Astrocyte of the spinal cord (primary cell): ENCODE results near the gene PGAP3.

ENCODE experiments used
- DNase-seq: peaks from one replicate; pipeline ENCODE4 v3.0.0; 2011; ENCODE audit warnings: low read depth, low spot score
- H3K4me3 ChIP-seq: 2 replicates; pipeline ENCODE4 v1.5.1; 2011; ENCODE audit warnings: low read depth, mild to moderate bottlenecking, low read length, moderate library complexity
- in situ Hi-C: cut with HindIII; loops from 2 replicates; pipeline ENCODE4 v1.10.0; 2017; ENCODE audit warnings: low sequenced_read_pairs
- TF ChIP-seq, protein P1 (sequence below): IDR thresholded peaks from 2 replicates; pipeline ENCODE4 v1.5.1; 2012; ENCODE audit warnings: low read depth, mild to moderate bottlenecking, low read length, inconsistent platforms

The PGAP3 gene

DNA sequence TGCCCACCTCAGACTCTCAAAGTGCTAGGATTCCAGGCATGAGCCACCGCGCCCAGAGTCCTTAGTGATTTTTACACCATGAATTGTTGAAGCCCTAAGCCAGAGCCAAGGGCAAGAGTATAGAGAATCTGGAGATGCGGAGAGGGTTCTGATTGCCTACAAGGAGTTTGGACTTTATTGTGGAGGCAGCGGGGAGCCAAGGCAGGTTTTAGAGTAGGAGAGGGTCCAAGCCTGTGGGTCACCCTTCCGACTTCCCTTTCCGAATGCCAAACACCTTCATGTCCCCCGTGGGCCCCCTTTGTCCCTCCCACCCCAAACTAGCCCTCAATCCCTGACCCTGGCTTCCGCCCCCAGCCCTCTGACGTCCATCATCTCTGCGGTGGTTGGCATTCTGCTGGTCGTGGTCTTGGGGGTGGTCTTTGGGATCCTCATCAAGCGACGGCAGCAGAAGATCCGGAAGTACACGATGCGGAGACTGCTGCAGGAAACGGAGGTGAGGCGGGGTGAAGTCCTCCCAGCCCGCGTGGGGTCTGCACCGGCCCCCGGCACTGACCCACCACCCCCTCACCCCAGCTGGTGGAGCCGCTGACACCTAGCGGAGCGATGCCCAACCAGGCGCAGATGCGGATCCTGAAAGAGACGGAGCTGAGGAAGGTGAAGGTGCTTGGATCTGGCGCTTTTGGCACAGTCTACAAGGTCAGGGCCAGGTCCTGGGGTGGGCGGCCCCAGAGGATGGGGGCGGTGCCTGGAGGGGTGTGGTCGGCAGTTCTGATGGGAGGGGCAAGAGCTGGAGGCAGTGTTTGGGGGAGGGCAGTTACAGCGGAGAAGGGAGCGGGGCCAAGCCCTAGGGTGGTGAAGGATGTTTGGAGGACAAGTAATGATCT is 35.4 kb upstream of the PGAP3 start:
- no peak for DNase-seq
- TF ChIP-seq, protein P1, sequence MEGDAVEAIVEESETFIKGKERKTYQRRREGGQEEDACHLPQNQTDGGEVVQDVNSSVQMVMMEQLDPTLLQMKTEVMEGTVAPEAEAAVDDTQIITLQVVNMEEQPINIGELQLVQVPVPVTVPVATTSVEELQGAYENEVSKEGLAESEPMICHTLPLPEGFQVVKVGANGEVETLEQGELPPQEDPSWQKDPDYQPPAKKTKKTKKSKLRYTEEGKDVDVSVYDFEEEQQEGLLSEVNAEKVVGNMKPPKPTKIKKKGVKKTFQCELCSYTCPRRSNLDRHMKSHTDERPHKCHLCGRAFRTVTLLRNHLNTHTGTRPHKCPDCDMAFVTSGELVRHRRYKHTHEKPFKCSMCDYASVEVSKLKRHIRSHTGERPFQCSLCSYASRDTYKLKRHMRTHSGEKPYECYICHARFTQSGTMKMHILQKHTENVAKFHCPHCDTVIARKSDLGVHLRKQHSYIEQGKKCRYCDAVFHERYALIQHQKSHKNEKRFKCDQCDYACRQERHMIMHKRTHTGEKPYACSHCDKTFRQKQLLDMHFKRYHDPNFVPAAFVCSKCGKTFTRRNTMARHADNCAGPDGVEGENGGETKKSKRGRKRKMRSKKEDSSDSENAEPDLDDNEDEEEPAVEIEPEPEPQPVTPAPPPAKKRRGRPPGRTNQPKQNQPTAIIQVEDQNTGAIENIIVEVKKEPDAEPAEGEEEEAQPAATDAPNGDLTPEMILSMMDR, result no peak
- H3K4me3 ChIP-seq, result no peak overlapping the region
- in situ Hi-C loops, result no loop called here

DNA sequence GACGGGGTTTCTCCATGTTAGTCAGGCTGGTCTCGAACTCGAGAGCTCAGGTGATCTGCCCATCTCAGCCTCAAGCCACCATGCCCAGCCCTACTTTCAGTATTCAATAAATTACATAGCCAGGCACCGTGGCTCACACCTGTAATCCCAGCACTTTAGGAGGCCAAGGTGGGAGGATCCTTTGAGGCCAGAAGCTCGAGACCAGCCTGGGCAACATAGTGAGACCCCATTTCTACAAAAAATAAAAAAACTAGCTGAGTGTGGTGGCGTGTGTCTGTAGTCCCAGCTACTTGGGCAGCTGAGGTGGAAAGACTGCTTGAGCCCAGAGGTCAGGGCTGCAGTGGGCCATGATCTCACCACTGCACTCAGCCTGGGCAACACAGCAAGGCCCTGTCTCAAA is 34.2 kb upstream of the PGAP3 start:
- TF ChIP-seq, protein P1, result no peak
- H3K4me3 ChIP-seq, result no peak overlapping the region
- in situ Hi-C loops, result no loop called here
- DNase-seq, result no peak

DNA sequence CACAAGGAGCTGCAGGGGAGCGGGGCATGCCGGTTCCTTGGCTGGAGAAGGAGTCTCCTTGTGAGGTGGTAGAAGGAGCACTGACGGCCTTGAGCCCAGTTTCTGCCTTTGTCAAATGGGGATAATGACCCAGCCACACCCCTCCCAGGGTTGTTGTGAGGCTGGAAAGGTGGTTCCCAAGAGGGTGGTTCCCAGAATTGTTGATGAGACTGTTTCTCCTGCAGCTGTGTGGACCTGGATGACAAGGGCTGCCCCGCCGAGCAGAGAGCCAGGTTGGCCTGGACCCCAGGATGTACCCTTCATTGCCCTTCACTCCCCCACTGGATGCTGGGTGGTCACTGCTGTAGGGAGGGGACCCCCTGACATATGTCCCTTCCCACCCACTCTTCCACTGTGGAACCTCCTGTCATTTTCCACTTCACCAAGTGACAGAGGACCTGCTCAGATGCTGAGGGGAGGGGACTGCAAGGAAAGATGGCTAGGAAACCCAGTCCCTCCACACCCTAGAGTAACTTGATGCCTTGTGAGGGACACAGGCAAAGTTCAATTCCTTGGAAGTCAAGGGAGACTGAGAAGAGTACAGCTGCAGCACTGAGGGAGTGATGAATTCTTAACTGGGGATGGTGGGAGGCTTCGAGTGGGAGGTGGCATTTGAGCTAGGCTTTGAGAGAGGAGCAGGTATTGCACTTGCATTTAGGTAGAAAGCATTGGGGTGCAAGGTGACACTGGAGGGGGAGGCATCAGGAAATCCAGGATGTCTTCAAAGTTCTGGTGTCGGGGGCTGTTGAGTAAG is 31.9 kb upstream of the PGAP3 start:
- H3K4me3 ChIP-seq, result no peak overlapping the region
- no peak for DNase-seq
- TF ChIP-seq, protein P1, result no peak
- in situ Hi-C loops, result no loop called here

DNA sequence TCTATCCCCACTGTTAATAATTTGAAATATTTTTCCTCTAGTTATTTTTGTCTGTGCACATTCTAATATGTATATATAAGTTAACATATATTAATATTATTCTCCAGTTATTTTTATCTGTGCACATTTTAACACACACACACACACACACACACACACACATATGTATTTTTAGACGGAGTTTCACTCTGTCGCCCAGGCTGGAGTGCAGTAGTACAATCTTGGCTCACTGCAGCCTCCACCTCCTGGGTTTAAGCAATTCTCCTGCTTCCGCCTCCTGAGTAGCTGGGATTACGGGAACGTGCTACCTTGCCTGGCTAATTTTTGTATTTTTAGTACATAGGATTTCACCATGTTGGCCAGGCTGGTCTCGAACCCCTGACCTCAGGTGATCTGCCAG is 29.8 kb upstream of the PGAP3 start:
- no peak overlapping the region for H3K4me3 ChIP-seq
- in situ Hi-C loops, result no loop called here
- TF ChIP-seq, protein P1, result no peak
- DNase-seq, result no peak

DNA sequence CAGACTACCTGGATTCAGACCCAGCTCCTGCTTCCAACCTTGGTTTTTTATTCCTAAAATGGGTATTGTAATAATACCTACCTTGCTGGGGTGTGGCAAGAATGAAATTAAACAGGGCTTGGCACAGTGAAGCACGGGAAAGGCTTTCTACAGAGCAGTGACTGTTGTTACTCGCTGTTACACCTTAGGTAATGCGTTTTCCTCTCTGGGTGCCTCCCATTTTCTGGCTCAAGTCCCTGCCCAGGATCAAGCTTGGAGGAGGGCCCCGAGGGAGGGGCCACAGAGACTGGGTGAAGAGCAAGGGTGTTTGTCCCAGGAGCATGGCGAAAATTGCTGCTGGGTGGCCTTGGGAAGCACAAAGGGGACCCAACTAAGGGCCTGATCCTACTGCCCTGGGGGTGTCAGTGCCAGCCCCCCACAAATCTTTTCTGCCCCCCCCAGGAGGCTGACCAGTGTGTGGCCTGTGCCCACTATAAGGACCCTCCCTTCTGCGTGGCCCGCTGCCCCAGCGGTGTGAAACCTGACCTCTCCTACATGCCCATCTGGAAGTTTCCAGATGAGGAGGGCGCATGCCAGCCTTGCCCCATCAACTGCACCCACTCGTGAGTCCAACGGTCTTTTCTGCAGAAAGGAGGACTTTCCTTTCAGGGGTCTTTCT is 29.2 kb upstream of the PGAP3 start:
- DNase-seq, result no peak
- H3K4me3 ChIP-seq, result no peak overlapping the region
- in situ Hi-C loops, result no loop called here
- TF ChIP-seq, protein P1, result no peak

DNA sequence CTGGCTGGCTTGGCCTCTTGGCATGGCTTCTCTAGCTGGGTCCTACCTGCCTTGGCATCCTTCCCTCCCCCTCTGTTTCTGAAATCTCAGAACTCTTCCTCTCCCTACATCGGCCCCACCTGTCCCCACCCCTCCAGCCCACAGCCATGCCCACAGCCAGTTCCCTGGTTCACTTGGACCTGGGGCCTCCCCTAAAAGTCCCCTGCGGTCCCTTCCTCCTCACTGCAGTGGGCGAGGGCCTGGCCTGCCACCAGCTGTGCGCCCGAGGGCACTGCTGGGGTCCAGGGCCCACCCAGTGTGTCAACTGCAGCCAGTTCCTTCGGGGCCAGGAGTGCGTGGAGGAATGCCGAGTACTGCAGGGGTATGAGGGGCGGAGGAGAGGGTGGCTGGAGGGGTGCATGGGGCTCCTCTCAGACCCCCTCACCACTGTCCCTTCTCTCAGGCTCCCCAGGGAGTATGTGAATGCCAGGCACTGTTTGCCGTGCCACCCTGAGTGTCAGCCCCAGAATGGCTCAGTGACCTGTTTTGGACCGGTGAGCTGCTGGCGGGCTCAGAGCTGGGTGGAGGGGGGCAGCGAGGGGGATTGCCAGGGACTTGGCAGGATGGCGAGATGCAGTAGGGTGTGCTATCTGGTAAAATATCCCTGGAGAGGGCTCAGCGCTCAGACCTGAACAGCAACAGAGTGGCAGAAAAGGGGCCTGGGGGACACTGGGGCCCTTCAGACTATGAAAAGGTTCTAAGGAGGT is 28.4 kb upstream of the PGAP3 start:
- DNase-seq, result no peak
- in situ Hi-C loops, result no loop called here
- H3K4me3 ChIP-seq, result no peak overlapping the region
- TF ChIP-seq, protein P1, result no peak
